Stimulated activated CD8-positive, alpha-beta memory T cell treated with anti-CD3 and anti-CD28 coated beads, Interleukin-4, amount 100 ng/mL, for 24 hours (primary cell): Measurements from ENCODE around the gene YJEFN3.

Experiments
- DNase-seq: peaks from one replicate; pipeline ENCODE4 v3.0.0-alpha.2; 2020; ENCODE audit warnings: low read depth

Gene YJEFN3

GRCh38 chr19:19539698-19540063 is 11.0 kb downstream of the YJEFN3 start:
- DNase-seq: no peak

GRCh38 chr19:19540064-19540714 is 11.5 kb downstream of the YJEFN3 start:
- DNase-seq: peak; percentile 49

GRCh38 chr19:19540715-19541515 is 12.2 kb downstream of the YJEFN3 start:
- DNase-seq: peak; percentile 53

- no peak for DNase-seq
Observed at GRCh38 chr19:19541616-19542015, 12.9 kb downstream of the YJEFN3 start.

- DNase-seq: no peak
Observed at GRCh38 chr19:19542507-19542906, 13.8 kb downstream of the YJEFN3 start.

- no peak for DNase-seq
Observed at GRCh38 chr19:19543101-19543500, 14.4 kb downstream of the YJEFN3 start.

GRCh38 chr19:19543640-19544039 is 14.9 kb downstream of the YJEFN3 start:
- no peak for DNase-seq

- DNase-seq: no peak
Observed at GRCh38 chr19:19544257-19544953, 15.7 kb downstream of the YJEFN3 start.

- no peak for DNase-seq
Observed at GRCh38 chr19:19544954-19545591, 16.4 kb downstream of the YJEFN3 start.

GRCh38 chr19:19545707-19546106 is 17.0 kb downstream of the YJEFN3 start:
- DNase-seq: no peak

GRCh38 chr19:19546751-19547162 is 18.0 kb downstream of the YJEFN3 start:
- no peak for DNase-seq

- no peak for DNase-seq
Observed at GRCh38 chr19:19547674-19548336, 19.1 kb downstream of the YJEFN3 start.

- no peak for DNase-seq
Observed at GRCh38 chr19:19548915-19549759, 20.4 kb downstream of the YJEFN3 start.

- DNase-seq: no peak
Observed at GRCh38 chr19:19549804-19550464, 21.2 kb downstream of the YJEFN3 start.

GRCh38 chr19:19550485-19550929 is 21.8 kb downstream of the YJEFN3 start:
- no peak for DNase-seq

GRCh38 chr19:19550972-19551852 is 22.5 kb downstream of the YJEFN3 start:
- no peak for DNase-seq

GRCh38 chr19:19551853-19552192 is 23.1 kb downstream of the YJEFN3 start:
- no peak for DNase-seq

- no peak for DNase-seq
Observed at GRCh38 chr19:19552798-19553197, 24.1 kb downstream of the YJEFN3 start.

- no peak for DNase-seq
Observed at GRCh38 chr19:19553670-19554069, 25.0 kb downstream of the YJEFN3 start.
